ENCODE data around the gene LMO7.
A peak's percentile ranks its signal among the peaks of the same experiment; 100 is the strongest.

Gene LMO7

DNA sequence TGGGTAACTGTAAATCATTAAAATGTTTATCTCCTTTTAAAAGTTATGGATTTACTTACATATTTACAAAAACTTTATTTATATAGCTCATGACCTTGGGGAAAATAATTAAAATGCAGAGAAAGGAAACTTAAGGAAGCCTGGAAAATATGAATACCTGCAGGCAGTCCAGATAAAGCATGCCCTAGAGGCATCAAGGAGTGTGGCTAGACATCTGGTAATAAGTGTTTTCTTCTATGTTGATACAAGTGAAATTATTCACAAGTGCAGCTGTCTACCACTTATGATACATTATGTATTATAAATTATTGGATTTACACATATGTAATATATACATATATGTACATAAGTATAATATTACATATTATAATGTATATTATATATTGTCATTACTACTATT lies 207.9 kb downstream of the LMO7 start:
- ATAC-seq (no peak), DNase-seq (no peak)

DNA sequence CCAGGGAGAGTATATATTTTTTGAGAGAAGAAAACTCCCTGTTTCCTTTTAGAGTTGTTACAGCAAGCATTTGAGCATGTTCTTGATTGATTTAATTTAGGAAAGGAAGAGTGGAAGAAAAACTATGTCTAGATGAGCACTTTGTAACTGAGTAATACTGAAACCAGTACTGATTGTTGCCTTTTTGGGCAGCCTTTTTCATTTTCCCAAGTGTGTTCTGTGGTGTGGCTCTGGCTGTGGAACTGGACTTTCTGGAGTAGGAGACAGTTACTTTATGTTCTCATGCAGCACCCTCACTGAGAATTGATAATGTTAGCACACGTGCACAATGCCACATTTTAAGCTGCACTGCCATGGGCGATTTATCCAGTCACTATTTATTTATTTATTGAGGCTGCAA lies 211.5 kb downstream of the LMO7 start:
- no peak for ATAC-seq

DNA sequence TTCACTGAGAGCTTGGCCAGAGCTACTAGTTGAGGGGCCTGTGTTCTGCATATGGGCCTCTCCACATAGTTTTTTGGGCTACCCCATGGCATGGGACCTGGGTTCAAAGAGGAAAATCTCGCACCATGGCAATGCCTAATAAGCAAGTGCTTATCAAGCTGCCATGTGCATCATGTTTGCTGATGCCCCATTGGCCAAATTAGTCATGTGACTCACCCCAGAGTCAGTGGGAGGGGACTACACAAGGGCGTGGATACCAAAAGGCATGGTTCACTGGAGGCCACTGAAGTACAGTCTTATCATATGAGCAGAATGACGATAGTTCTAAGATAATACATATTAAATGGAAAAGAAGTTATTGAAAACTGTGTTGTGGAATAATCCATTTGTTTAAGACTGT lies 214.8 kb downstream of the LMO7 start:
- no peak for DNase-seq
- no peak for ATAC-seq

More for the DNA sequence above, 211.5 kb downstream of the LMO7 start:
- no peak for DNase-seq

DNA sequence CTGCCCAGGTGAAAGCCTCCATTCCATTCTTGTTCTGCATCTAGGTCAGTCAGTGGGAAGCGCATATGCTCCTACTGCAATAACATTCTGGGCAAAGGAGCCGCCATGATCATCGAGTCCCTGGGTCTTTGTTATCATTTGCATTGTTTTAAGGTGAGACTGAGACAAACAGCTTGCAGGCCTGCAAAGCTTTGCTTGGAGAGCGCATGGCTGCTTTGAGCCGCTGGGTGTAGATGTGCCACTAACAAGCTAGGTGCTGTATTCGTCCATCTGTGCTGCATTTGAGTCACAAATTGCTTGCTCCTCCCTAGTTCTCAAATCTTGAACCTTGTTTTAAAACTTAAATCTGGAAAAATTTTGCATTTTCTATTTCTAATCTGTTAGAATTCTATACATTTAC lies 219.1 kb downstream of the LMO7 start:
- ATAC-seq (no peak), DNase-seq (no peak)

DNA sequence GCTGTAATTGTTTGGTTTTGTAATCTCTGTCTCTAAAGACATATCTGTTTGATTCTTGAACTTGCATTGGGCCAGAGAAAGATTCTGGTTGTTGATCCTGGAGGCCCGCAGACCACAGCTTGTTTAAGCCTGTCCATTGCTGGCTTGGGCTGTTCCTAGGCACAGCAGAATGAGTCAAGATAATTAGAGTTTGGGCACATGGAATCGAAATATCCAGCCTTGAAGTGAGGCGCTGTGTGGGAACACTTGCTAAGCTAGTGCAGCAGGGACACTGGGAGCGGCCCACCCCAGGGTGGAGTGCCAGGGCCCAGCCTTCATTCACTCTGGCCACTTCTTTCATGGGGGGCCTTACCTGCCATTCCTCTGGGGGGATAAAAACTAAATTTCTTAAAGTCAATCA lies 219.7 kb downstream of the LMO7 start:
- DNase-seq = no peak
- ATAC-seq = no peak

DNA sequence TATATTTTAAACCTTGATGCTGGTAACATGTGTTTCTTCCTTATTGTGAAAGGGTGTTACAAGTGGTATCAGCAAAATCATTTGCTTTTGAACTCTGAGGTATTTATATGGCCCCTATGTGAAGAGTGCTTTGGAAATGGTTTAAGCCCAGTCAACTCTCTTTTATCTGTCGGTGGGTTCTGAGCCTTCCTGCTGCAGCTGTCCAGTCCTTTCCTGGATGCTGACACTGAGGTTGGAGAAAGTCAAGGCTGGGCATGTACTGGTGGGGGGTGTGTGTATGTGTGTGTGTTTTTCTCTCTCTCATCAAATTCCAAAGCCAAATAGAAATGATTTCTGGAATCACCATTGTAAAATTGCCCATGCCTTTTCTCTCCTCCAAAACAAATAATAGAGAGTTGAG lies 221.2 kb downstream of the LMO7 start:
- ATAC-seq (no peak), DNase-seq (no peak)

DNA sequence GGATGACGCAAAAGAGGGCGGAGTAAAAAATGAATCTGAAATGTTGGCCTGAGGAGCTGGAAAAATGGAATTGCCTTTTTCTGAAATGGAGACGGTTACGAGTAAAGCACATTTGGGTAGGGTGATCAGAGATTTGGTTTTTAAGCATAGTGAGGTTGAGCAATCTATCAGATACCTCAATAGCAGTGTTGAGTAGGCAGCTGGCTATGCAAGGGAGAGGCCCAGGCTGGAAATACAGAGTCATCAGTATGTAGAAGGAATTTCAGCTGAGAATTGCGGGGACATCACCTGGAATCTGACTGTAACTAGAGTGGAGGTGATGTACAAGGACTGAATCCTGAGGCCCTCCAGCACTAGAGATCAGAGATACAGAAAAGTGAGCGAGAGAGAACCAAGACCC lies 224.8 kb downstream of the LMO7 start:
- no peak for DNase-seq
- ATAC-seq = no peak

DNA sequence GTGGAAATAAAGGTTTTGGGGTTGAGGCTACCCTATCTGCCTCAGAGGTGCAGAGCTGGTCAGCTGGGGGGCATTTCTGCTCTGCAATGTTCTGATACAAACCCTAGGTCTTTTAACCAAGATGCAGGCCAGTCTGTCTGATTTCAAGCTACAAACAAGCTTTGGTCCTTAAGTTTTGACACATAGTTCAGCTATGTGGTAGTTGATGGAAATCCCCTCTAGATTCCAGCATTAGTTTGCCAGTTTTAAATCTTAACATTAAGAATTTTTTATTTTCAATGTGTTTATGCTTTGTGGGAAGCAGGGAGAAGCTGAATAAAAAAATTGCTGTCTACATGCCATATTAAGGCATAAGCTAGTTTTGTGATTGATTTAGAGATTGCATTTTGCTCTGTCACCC lies 225.7 kb downstream of the LMO7 start:
- no peak for ATAC-seq
- no peak for DNase-seq

DNA sequence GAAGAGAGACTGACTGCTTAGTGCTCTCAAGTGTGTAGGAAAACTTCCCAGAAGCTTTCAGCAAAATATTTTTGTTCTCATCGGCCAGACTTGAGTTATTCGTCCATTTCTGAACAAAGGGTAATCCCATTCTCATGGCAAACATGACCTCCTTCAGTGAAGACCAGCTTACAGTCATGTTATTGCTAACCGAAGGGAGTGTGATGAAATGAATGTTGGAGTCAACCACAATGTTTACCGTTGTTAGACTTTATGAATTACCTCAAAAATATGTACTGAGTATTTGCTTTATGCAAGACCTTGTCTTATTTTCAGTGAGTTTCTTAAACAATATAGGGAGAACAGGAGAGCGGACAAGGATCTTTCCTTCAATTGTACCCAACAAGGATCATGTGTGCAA lies 228.6 kb downstream of the LMO7 start:
- ATAC-seq = no peak
- DNase-seq = no peak

DNA sequence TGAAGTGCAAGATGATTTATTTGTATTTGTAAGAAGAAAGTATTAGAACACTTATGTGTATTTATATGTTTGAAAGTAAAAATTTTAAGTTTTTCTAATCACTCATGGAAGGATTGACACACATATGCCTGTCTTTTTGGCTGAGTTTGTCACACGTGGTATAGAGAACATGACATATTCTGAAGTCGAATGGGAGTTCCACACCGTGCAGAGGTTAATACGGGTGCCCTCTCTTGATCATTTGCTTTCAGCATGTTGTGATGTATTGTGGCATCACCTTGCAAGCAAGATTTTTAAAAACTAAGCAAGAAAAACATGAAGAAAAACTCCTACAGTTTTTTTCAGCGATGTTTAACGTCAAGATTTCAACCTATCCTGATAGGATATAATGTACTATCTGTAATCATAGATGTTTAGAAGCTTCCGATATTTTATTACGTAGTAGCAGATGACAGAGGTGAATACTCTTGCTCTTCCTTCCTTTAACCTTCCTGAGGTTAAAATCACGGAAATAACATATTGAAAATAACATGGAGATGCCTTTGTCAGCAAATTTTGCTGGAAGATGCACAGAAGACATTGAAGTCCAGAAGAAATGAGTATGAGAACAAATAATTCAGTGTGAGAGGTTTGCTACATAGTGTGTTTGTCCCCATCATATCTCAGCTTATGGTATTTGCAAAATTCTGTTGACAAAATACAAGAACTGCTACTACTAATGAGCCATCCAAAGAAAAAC lies 231.4 kb downstream of the LMO7 start:
- no peak for DNase-seq
- no peak for ATAC-seq

DNA sequence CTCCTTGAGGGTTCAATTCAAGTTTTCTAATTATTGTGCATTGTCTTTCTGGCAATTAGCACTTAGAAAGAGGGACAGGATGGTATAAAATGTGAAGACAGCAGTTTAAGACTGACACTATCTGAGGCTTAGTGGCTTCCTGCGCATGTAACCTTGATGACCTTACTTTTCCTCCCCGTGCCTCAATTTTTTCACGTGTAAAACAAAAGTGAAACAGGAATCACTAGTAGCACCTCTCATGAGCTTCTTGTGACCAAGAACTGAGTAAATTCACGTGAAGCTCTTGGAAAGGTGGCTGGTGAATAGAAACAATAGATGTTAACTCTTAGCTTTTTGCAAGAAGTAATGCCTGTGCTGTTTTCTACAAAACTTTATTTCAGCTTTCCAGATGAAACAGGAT lies 233.9 kb downstream of the LMO7 start:
- DNase-seq (no peak), ATAC-seq (no peak)

DNA sequence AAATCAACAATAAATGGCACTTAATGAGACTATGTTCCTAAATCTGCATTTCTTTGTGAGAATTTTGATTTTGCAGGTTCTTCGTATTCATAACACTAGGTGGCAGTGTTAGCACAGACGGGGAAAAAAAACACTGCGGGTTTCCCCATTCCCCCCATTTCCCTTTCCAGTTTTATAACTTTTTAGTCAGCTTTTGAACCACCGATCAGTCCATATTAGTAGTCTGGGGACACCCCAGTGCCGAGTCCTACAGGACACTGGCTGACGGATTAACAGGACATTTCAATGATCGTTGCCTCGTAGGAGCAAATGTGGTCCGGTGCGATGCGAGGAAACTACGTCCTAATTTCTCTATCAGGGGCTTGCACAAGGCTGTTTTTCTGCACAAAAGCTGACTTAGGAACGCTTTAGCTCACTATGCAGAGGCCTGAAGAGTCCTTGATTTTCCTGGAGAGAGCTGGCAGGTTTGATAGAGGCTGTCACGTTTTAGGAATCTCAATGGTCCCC lies 234.3 kb downstream of the LMO7 start:
- DNase-seq (no peak), ATAC-seq (no peak)

DNA sequence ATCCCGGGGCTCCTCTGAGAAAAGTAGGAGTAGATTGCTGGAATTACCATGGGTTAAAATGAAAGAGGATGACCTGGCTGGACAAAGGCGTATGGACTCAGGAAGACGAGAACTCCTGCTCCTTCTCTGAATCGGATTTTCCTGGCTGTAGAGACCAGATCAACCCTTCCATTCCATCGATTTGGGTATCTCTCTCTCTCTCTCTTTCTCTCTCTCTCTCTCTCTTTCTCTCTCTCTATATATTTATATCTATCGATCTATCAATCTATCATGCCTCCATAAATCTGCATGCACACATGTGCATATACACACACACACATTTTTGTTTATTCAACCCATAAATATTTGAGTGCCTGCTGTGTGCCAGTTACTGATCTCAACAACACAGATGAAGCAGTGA lies 234.9 kb downstream of the LMO7 start:
- ATAC-seq (no peak), DNase-seq (no peak)

DNA sequence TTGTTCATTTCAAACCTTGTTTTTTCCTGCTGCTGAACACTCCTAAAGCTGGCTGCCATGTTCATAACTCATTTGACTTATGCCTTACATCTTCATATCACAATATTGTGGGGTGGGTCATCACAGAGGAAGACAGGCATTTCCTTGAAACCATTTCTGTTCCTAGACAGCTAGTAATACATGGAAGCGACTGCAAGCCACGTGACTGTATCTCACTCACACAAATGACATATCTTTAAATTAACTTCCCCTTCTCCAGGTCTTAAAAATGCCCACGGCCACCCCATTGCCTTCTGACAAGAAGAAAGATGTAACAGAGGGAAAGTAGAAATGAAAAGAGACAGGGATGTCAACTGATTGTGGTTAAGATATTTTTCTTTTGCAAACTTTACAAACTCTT lies 236.8 kb downstream of the LMO7 start:
- DNase-seq = no peak

DNA sequence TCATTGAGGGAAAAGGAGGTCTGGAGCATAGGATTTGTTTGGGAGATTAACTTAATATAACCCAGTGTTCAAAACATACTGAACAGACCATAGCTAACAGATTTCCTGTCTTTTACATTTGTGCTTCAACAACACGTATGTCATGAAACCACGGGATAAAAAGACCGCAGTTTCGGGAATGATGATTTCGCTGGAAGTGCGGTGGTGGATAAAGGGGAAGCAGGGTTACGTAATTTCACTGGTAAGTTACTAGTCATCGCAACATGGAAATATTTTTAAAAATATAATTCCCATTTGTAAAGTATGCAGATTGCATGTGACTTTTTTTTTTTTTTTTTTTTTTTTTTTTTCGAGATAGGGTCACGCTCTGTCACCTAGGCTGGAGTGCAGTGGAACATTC lies 237.4 kb downstream of the LMO7 start:
- no peak for DNase-seq
- no peak for ATAC-seq

More for the DNA sequence above, 236.8 kb downstream of the LMO7 start:
- ATAC-seq = no peak

DNA sequence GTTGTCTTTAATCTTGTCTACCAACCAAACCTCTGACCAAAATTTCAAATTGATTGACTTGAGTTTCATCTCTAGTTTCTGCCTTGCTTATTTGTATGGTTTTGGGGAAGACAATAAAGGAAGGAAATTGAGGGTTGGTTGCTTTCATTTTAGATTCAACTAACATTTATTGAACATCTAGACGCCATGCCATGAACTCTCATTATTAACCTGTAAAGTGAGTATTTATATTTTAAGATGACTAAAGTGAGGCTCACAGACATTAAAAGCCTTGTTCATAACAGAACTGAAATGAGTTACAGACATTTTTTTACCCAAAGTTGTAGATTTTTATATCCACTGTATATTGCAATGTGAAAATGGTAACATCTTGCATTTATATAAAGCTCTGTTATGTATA lies 239.3 kb downstream of the LMO7 start:
- DNase-seq (no peak), ATAC-seq (no peak)

DNA sequence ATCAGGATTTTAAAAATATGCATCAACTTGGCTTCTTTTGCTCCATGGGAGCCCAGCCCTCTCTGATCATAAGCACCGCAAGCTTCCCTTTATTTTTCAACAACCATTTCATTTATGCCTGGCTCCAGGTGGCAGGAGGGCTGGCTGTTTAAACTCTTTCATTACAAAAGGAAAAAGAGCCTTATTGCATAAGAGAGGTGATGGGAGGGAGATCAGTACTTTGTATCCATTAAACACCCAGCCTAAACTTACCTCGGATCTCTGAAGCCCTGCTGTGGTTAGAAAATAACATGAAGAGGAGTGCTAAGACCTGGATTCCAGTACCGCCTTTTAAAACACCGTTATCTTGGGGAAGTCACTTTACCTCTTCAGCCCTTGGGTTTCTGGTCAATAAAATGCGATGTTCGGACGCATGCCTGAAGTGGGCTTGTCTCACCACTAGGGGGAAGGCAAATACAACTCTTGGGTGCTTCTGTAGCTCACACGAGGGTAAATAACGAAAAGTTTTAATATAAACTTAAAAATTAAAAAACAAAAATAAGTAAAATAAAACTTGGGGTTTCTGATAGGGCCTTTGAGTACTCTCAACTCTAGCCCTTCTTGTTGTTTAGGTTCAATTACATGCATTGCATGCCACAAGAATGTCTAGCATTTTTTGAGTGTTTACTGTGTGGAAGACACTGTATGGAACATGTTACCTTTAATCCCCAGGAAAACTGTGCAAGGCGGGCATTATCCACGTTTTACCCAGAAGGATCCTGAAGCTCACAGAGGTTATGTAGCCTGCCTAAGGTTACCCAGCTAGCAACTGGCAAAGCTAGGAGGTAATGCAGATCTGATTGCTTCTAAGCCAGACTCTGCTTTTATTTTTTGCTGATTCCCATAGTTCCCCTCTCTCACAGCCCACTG lies 240.3 kb downstream of the LMO7 start:
- ATAC-seq = peak; percentile 83
- DNase-seq = peak; percentile 41

DNA sequence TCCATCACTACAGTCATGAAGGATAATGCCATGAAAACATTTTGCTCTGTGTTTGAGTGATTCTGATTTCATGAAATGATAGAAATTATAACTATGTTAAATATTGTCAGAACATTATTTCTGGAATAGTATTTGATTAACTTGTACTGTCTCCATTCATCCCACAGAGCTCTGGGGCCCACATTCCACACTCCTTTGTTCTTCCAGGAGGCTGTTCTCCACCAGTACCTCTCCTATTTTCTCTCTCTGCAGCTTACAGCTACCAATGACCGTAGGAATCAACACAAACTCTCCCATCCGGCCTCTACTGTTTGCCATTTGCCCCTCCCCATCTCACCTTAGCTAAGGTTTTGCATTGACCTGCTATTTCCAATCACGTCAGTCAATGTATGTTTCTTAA lies 240.9 kb downstream of the LMO7 start:
- ATAC-seq (no peak), DNase-seq (no peak)

DNA sequence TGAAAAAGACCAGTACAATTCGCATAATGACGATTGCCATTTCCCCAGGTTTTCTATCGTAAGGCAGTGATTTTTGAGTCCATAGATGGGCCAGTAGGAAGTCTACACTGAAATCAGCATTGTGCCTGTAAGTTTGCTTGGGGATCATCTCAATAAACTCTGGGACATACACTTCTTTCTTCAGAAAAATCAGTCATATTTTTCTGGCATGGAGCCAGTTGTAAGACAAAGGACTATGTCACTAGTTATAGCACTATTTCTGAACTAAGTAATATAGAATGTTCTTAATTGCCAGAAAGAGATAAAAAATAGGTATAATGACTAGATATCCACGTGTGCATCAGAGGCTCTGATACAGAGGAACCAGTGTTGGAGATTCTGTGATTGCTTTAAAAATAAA lies 243.5 kb downstream of the LMO7 start:
- no peak for DNase-seq
- ATAC-seq = no peak

DNA sequence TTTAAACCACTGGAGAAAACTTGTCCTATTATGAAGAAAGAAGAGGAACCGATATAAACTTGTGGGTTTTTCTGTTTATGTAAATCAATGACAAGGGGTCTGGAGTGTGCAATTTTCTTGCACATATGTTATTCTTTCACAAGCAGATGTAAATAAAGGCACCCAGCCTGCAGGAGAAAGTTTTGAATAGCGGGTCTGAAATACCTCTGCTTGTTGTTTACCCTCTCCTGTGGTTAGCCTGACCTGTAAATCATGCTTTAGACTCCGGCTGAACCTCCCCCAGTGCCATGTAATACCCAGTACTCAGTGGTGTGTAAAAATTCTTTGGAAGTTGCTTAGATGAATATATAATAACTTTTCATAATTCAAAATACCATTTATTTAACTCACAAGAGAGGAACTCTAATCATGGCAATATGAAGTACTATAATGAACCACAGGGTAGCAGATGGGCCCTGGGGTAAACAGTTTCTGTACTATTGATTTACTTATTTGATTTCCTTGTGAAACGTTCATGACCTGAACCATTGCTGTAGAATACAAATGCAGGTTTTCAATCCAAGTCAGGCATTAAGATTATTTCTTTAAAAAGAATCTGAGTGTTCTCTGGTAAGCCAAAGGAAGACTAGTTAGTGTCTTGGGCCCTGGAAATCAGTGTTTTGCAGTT lies 245.1 kb downstream of the LMO7 start:
- ATAC-seq = no peak
- DNase-seq = no peak

DNA sequence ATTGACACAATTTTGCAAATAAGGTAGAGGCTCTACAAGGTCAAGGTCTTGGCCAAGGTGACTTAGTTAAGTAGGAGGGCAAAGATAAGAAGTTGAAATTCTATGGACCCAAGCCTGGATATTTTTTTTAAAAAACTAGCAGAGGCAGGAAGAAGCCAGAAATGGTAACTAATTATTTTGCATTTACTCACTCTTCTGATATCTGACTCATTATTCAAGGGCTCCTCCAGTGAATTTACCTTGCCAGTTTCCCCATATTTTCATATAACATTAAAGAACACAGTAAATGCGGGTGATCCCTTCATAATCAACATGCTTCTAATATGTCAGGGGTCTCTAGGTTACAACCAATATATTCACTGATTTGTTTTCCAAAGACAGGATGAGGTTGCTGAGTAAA lies 246.1 kb downstream of the LMO7 start:
- ATAC-seq = no peak
- no peak for DNase-seq

DNA sequence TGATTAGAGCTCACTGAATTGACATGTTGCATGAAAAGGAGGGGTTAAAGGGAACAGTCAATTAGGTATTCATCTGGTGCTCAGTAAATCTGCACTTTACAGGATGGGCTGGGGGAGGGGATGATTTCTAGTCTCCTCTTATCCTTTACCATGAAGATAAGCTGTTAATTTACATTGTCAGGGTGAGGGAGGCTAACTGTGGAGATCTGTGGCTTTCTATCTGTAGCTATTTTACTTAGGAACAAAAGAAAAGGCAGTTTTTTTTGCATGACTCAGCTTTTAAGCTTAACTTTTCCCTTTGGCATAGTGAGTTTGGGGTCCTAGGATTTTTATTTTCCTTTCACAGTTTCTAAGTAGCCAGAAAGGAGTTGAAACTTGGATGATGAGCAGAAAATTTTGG lies 253.3 kb downstream of the LMO7 start:
- DNase-seq = no peak
- no peak for ATAC-seq

DNA sequence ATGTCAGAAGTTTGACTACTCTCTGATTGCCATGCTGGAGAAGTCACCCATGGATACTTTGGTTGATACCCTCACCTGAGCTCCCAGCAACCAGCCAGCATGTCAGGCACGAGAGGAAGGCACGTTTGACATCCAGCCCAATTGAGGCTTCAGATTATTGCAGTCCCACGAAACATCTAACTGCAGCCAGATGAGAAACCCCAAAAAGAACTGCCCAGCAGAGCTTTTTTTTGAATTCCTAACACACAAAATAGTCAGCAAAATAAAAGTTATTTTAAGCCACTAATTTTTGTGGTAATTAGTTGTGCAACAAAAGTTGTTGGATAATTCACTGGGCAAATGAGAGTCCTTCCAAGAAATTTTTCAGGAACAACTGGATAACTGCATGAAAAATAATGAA lies 259.0 kb downstream of the LMO7 start:
- DNase-seq (no peak), ATAC-seq (no peak)

Measured in stimulated activated naive CD8-positive, alpha-beta T cell treated with anti-CD3 and anti-CD28 coated beads, Interleukin-15, Interleukin-2, amounts not matched to agents 100 U/mL and 50 U/mL, for 24 hours (primary cell).